Liver (tissue), 2 donors: ENCODE results near the gene DDX4.

Experiments
- ATF3 ChIP-seq: IDR thresholded peaks from 2 replicates; pipeline ENCODE4 v1.6.1; 2016; ENCODE audit warnings: antibody characterized with exemption
- RXRA ChIP-seq, 2 donors: IDR thresholded peaks; 2 replicates each; pipeline ENCODE4 v1.6.1; 2017 to 2018; ENCODE audit warnings: antibody characterized with exemption in 2 of 2, mild to moderate bottlenecking in 1 of 2
- ZBTB33 ChIP-seq: IDR thresholded peaks from 2 replicates; pipeline ENCODE4 v1.6.1; 2016; ENCODE audit warnings: antibody characterized with exemption
- donor health status: healthy.

- TF ChIP-seq RXRA (IDR thresholded peaks at IDR 0.05) (no peak), ATF3 (no peak), ZBTB33 (no peak)
These were observed 12.6 kb downstream of the DDX4 start for GRCh38 chr5:55750499-55750898.
